IMR-90 (cell line): Measurements from ENCODE around the gene GRIK3. TPM values are rescaled to one million over a fixed set of nuclear protein-coding genes. Genes with fewer than 3 reads are reported as not detected.

Source experiments
- ATAC-seq: fragments of 200-7000 bp; cut with Tn5 transposase; 2 replicates; pipeline ENCODE4 v1.9.1; 2020; ENCODE audit warnings: low read depth, mild to moderate bottlenecking, moderate library complexity
- BruUV-seq: library from RNA; stranded (reverse); fragments of 400-500 nt; replicated peaks from 2 replicates; lab custom pipeline; 2021; lab: Mats Ljungman, UMichigan
- CTCF ChIA-PET: fragments of 300-600 bp; formaldehyde crosslinking; extraction: SDS; loops from one replicate; lab custom pipeline; 2021; ENCODE audit warnings: antibody characterized with exemption; lab: Yijun Ruan, JAX
- POLR2A ChIA-PET: fragments of 300-600 bp; sonication (Branson Sonifier 250); formaldehyde crosslinking; loops from one replicate; lab custom pipeline; 2022; ENCODE audit warnings: antibody characterized with exemption; ENCODE audit not compliant: unreplicated experiment; lab: Charles Lee
- DNase-seq: peaks from one replicate; pipeline ENCODE4 v3.0.0; 2013
- H2AFZ ChIP-seq: replicated peaks from 2 replicates; pipeline ENCODE3; 2013; ENCODE audit warnings: low read length, mild to moderate bottlenecking; ENCODE audit not compliant: poor library complexity
- H2AK5ac ChIP-seq: 2 replicates; pipeline ENCODE4 v1.6.1; 2013; ENCODE audit warnings: low read depth, low read length, inconsistent platforms
- H2AK9ac ChIP-seq: replicated peaks from 2 replicates; pipeline ENCODE3; 2013; ENCODE audit warnings: mild to moderate bottlenecking, low read depth, low read length, moderate library complexity; ENCODE audit not compliant: poor library complexity
- H2BK120ac ChIP-seq: 2 replicates; pipeline ENCODE4 v1.6.1; 2013; ENCODE audit warnings: low read depth, low read length, inconsistent platforms
- H2BK15ac ChIP-seq: 3 replicates; pipeline ENCODE4 v1.6.1; 2013; ENCODE audit warnings: low read depth, low read length, inconsistent platforms
- H2BK20ac ChIP-seq: 2 replicates; pipeline ENCODE4 v1.6.1; 2013; ENCODE audit warnings: low read depth, mild to moderate bottlenecking, inconsistent platforms, low read length, moderate library complexity
- H2BK5ac ChIP-seq: 2 replicates; pipeline ENCODE4 v1.6.1; 2013; ENCODE audit warnings: mild to moderate bottlenecking, low read depth, low read length, inconsistent platforms; ENCODE audit not compliant: poor library complexity, severe bottlenecking
- H3K14ac ChIP-seq: replicated peaks from 2 replicates; pipeline ENCODE4 v1.6.1; 2013; ENCODE audit warnings: low read depth, low read length, inconsistent platforms
- H3K18ac ChIP-seq: 2 replicates; pipeline ENCODE4 v1.6.1; 2013; ENCODE audit warnings: low read depth, low read length, control low read depth
- H3K23ac ChIP-seq: 2 replicates; pipeline ENCODE4 v1.6.1; 2013; ENCODE audit warnings: low read depth, low read length, inconsistent platforms
- H3K27ac ChIP-seq: 2 replicates; pipeline ENCODE4 v1.5.1; 2013; ENCODE audit warnings: mild to moderate bottlenecking, control low read depth, low read length; ENCODE audit not compliant: insufficient read depth
- H3K27me3 ChIP-seq: 2 replicates; pipeline ENCODE4 v1.6.1; 2013; ENCODE audit warnings: low read length; ENCODE audit not compliant: control insufficient read depth, insufficient read depth
- H3K36me3 ChIP-seq: 2 replicates; pipeline ENCODE4 v1.6.1; 2013; ENCODE audit warnings: low read length, mixed read lengths; ENCODE audit not compliant: control insufficient read depth, insufficient read depth
- H3K4ac ChIP-seq: 2 replicates; pipeline ENCODE4 v1.6.1; 2013; ENCODE audit warnings: low read depth, low read length, inconsistent platforms
- H3K4me1 ChIP-seq: 2 replicates; pipeline ENCODE4 v1.6.1; 2013; ENCODE audit warnings: low read length, mixed read lengths; ENCODE audit not compliant: control insufficient read depth, insufficient read depth
- H3K4me2 ChIP-seq: 2 replicates; pipeline ENCODE4 v1.6.1; 2013; ENCODE audit warnings: low read depth, mild to moderate bottlenecking, control low read depth, low read length, moderate library complexity
- H3K4me3 ChIP-seq: 2 replicates; pipeline ENCODE4 v1.5.1; 2013; ENCODE audit warnings: low read depth, mild to moderate bottlenecking, control low read depth, low read length, moderate library complexity; ENCODE audit not compliant: insufficient read depth
- H3K56ac ChIP-seq: 2 replicates; pipeline ENCODE4 v1.6.1; 2013; ENCODE audit warnings: low read length, inconsistent platforms; ENCODE audit not compliant: insufficient read depth; ENCODE audit errors: extremely low read depth
- H3K79me1 ChIP-seq, 2 experiments: 2 replicates each; pipeline ENCODE4 v1.6.1; 2013; ENCODE audit warnings: low read length in 2 of 2, inconsistent platforms in 1 of 2, low read depth in 1 of 2
- H3K9ac ChIP-seq: 2 replicates; pipeline ENCODE4 v1.6.1; 2013; ENCODE audit warnings: low read depth, low read length, control low read depth
- H3K9me1 ChIP-seq: 2 replicates; pipeline ENCODE4 v1.6.1; 2013; ENCODE audit warnings: low read length, inconsistent platforms; ENCODE audit not compliant: insufficient read depth
- H3K9me3 ChIP-seq: 2 replicates; pipeline ENCODE4 v1.6.1; 2013; ENCODE audit warnings: low read length; ENCODE audit not compliant: control insufficient read depth, insufficient read depth
- H4K20me1 ChIP-seq: 2 replicates; pipeline ENCODE4 v1.6.1; 2013; ENCODE audit warnings: low read length, inconsistent platforms; ENCODE audit not compliant: insufficient read depth
- H4K5ac ChIP-seq: 2 replicates; pipeline ENCODE4 v1.6.1; 2013; ENCODE audit warnings: mild to moderate bottlenecking, low read depth, low read length, control low read depth
- H4K8ac ChIP-seq, 2 experiments: 2 replicates each; pipeline ENCODE4 v1.6.1; 2013; ENCODE audit warnings: low read depth in 2 of 2, low read length in 2 of 2, control low read depth in 1 of 2, inconsistent platforms in 1 of 2
- H4K91ac ChIP-seq: 2 replicates; pipeline ENCODE4 v1.6.1; 2013; ENCODE audit warnings: low read depth, low read length, inconsistent platforms; ENCODE audit not compliant: insufficient read depth
- BHLHE40 ChIP-seq: fragments of 150-350 bp; IDR thresholded peaks from 2 replicates; pipeline ENCODE4 v1.6.1; 2016; ENCODE audit warnings: mild to moderate bottlenecking, low read depth, low read length
- CEBPB ChIP-seq: IDR thresholded peaks from 2 replicates; pipeline ENCODE4 v1.6.1; 2012; ENCODE audit warnings: low read depth, low read length, improper control_type of control experiment
- CHD1 ChIP-seq: IDR thresholded peaks from 2 replicates; pipeline ENCODE4 v1.6.1; 2012; ENCODE audit warnings: low read depth, low read length, improper control_type of control experiment
- CTCF ChIP-seq: conservative IDR thresholded peaks from 2 replicates; pipeline ENCODE4 v1.5.1; 2012; ENCODE audit warnings: mild to moderate bottlenecking, low read depth, low read length, improper control_type of control experiment
- ELK1 ChIP-seq: fragments of 150-350 bp; IDR thresholded peaks from 2 replicates; pipeline ENCODE4 v1.6.1; 2016; ENCODE audit warnings: low read depth, mild to moderate bottlenecking, low read length, moderate library complexity, borderline replicate concordance
- FOS ChIP-seq: fragments of 150-350 bp; IDR thresholded peaks from 2 replicates; pipeline ENCODE4 v1.6.1; 2016; ENCODE audit warnings: low read depth, low read length
- MAFK ChIP-seq: IDR thresholded peaks from 2 replicates; pipeline ENCODE4 v1.6.1; 2012; ENCODE audit warnings: low read depth, low read length, improper control_type of control experiment
- MAZ ChIP-seq: IDR thresholded peaks from 2 replicates; pipeline ENCODE4 v1.6.1; 2012; ENCODE audit warnings: low read depth, mild to moderate bottlenecking, low read length, improper control_type of control experiment, moderate library complexity, borderline replicate concordance
- MXI1 ChIP-seq: IDR thresholded peaks from 2 replicates; pipeline ENCODE4 v1.6.1; 2012; ENCODE audit warnings: low read depth, mild to moderate bottlenecking, low read length, moderate library complexity, borderline replicate concordance
- NFE2L2 ChIP-seq: fragments of 150-350 bp; IDR thresholded peaks from 2 replicates; pipeline ENCODE4 v1.6.1; 2016; ENCODE audit warnings: low read depth, mild to moderate bottlenecking, low read length
- POLR2A ChIP-seq: IDR thresholded peaks from 2 replicates; pipeline ENCODE4 v1.6.1; 2012; ENCODE audit warnings: mild to moderate bottlenecking, low read depth, low read length
- RAD21 ChIP-seq: IDR thresholded peaks from 2 replicates; pipeline ENCODE4 v1.6.1; 2012; ENCODE audit warnings: low read length, improper control_type of control experiment
- RCOR1 ChIP-seq: IDR thresholded peaks from 2 replicates; pipeline ENCODE4 v1.6.1; 2012; ENCODE audit warnings: mild to moderate bottlenecking, low read length, improper control_type of control experiment; ENCODE audit not compliant: insufficient replicate concordance
- RFX5 ChIP-seq: IDR thresholded peaks from 2 replicates; pipeline ENCODE4 v1.8.0; 2012; ENCODE audit warnings: low read depth, mild to moderate bottlenecking, low read length, moderate library complexity
- SMC3 ChIP-seq: fragments of 150-350 bp; IDR thresholded peaks from 2 replicates; pipeline ENCODE4 v1.6.1; 2016; ENCODE audit warnings: low read depth, mild to moderate bottlenecking, antibody characterized with exemption, low read length, moderate library complexity
- USF2 ChIP-seq: fragments of 150-350 bp; IDR thresholded peaks from 2 replicates; pipeline ENCODE4 v1.6.1; 2017; ENCODE audit warnings: mild to moderate bottlenecking, antibody characterized with exemption, low read length, low read depth
- WGBS, 2 experiments: methylation state at CpG; one replicate each; pipeline versions ENCODE4 v1.1.5 to v1.1.7; 2013; ENCODE audit warnings: missing lambda C conversion rate in 2 of 2; ENCODE audit not compliant: insufficient read length in 1 of 2; ENCODE audit errors: extremely low coverage in 2 of 2; 5-methylcytosine and 5-hydroxymethylcytosine counted together
- dilution Hi-C: fragments of 300-500 bp; cut with HindIII; formaldehyde crosslinking; loops from one replicate; pipeline ENCODE4 v1.14.3; 2018; ENCODE audit warnings: low sequenced_read_pairs; ENCODE audit not compliant: unreplicated experiment
- in situ Hi-C: fragments of 300-500 bp; cut with MboI; formaldehyde crosslinking; loops from 3 replicates; pipeline ENCODE4 v1.14.3; 2019; ENCODE audit warnings: low sequenced_read_pairs, inconsistent platforms, mixed read lengths
- intact Hi-C: fragments of 100-400 bp; cut with micrococcal nuclease; formaldehyde crosslinking; loops from 2 replicates; pipeline ENCODE4 v1.10.0; 2022
- polyA plus RNA-seq, 3 experiments: library from polyadenylated mRNA; depleted of rRNA; stranded (reverse); fragments of >200 nt; gene quantifications; 2 replicates each; pipeline ENCODE4 v1.2.3, GENCODE V29; 2012; ENCODE audit warnings: low replicate concordance in 1 of 3
- total RNA-seq: library from RNA; depleted of rRNA; stranded (reverse); fragments of >200 nt; gene quantifications from 2 replicates; pipeline ENCODE4 v1.2.3, GENCODE V29; 2012

GRIK3 gene
- total and polyA plus RNA-seq, 2 of the 4 experiments (the other 2 are of a cell fraction): not detected

- Histone ChIP-seq H3K56ac (no peak overlapping the region), H2BK5ac (no peak overlapping the region), H3K4me1 (no peaks in the 10 kb centered on the region), H3K9me1 (no peaks in the 10 kb centered on the region), H3K27ac (no peak overlapping the region), H3K36me3 (no peaks in the 10 kb centered on the region), H2BK20ac (no peak overlapping the region), H3K4me2 (no peak overlapping the region), H3K4me3 (no peak overlapping the region), H3K9me3 (no peaks in the 10 kb centered on the region), H3K9ac (no peak overlapping the region), H4K5ac (no peak overlapping the region), H2BK15ac (no peak overlapping the region), H4K20me1 (no peaks in the 10 kb centered on the region; the same call in 1 of the 2 replicates), H3K79me1 (no peaks in the 10 kb centered on the region), H3K18ac (no peak overlapping the region), H2AK9ac (no peak overlapping the region), H4K8ac (no peak overlapping the region), H2AFZ (no peak overlapping the region), H4K91ac (no peak overlapping the region), H3K27me3 (no peaks in the 10 kb centered on the region), H2AK5ac (no peak overlapping the region), H3K14ac (no peak overlapping the region), H2BK120ac (no peak overlapping the region), H3K4ac (no peak overlapping the region), H3K23ac (no peak overlapping the region)
- 0% methylated on average over 1 of the region's 2 CpGs; no CpG with 5 or more reads in 1 of the 2 experiments for WGBS, 2 experiments
- no TSS peak for BruUV-seq
- ChIA-PET CTCF (interaction anchor here (0.6 kb wide), 1 partner anchor 21 kb away, joined by 3 read pairs; no protein-coding TSS in a partner anchor), POLR2A (no interaction called here)
- intact Hi-C loops: no loop called here
- ATAC-seq: no peak
- no peak for DNase-seq
- TF ChIP-seq BHLHE40 (no peak), MXI1 (no peak), USF2 (no peak), RCOR1 (no peak), RFX5 (no peak), ELK1 (no peak), FOS (no peak), POLR2A (no peak), MAFK (no peak), MAZ (no peak), SMC3 (no peak), NFE2L2 (no peak), CTCF (no peak), CHD1 (no peak), CEBPB (no peak), RAD21 (no peak)
- in situ Hi-C loops: no loop called here
- dilution Hi-C loops: no loop called here
Measured at GRCh38 chr1:36782785-36783184, 251.5 kb downstream of the GRIK3 start.
